Ovary (tissue), 9 donors: ENCODE data around the gene FBP2. TPM values are rescaled to one million over a fixed set of nuclear protein-coding genes. Genes with fewer than 3 reads are reported as not detected.

ENCODE experiments used
- DNase-seq, 5 donors: peaks; one replicate each; pipeline ENCODE4 v3.0.0-alpha.2; 2019 to 2020
- H3K27ac ChIP-seq, 2 donors: fragments of 200-600 bp; one replicate each; pipeline versions ENCODE4 v1.5.1 to v1.8.0; 2019 to 2022
- H3K27me3 ChIP-seq: fragments of 200-600 bp; one replicate; pipeline ENCODE4 v1.8.0; 2022
- H3K36me3 ChIP-seq: fragments of 200-600 bp; sonication (generic); one replicate; pipeline ENCODE4 v1.5.1; 2019
- H3K4me1 ChIP-seq: one replicate; pipeline ENCODE4 v1.8.1; 2013; ENCODE audit warnings: mild to moderate bottlenecking, moderate library complexity; ENCODE audit not compliant: insufficient read depth
- H3K4me3 ChIP-seq: fragments of 200-600 bp; sonication (generic); one replicate; pipeline ENCODE4 v1.5.1; 2017
- H3K9me3 ChIP-seq, 2 donors: fragments of 200-600 bp in 1 of 2; sonication (generic) in 1 of 2; one replicate each; pipeline versions ENCODE4 v1.5.1 to v1.8.1; 2013 to 2019; ENCODE audit warnings: mild to moderate bottlenecking in 1 of 2, moderate library complexity in 1 of 2
- CTCF ChIP-seq, 3 donors: fragments of 450-650 bp in 2 of 3; fragments of 200-600 bp in 1 of 3; IDR thresholded peaks; one replicate each; pipeline versions ENCODE4 v1.5.1 to v1.8.0; 2016 to 2022; ENCODE audit warnings: antibody characterized with exemption in 3 of 3, mild to moderate bottlenecking in 1 of 3
- EP300 ChIP-seq: sonication (generic); formaldehyde crosslinking; IDR thresholded peaks from one replicate; pipeline ENCODE4 v1.6.1; 2017; ENCODE audit warnings: antibody characterized with exemption
- POLR2A ChIP-seq: fragments of 450-650 bp; IDR thresholded peaks from one replicate; pipeline ENCODE4 v1.6.1; 2017; ENCODE audit warnings: antibody characterized with exemption, mild to moderate bottlenecking, moderate library complexity
- WGBS, 3 donors: extraction: QIAGEN DNeasy Blood & Tissue Kit in 1 of 3; methylation state at CpG; one replicate each; pipeline versions ENCODE4 v1.1.5 to v1.1.7; 2013 to 2017; 5-methylcytosine and 5-hydroxymethylcytosine counted together
- intact Hi-C, 4 donors: fragments of 100-400 bp; cut with DNase I; formaldehyde crosslinking; loops; one replicate each; pipeline versions ENCODE4 v1.11.0 to v1.15.1; 2022 to 2023
- polyA plus RNA-seq, 2 donors: library from polyadenylated mRNA; stranded (reverse); fragments of 200-250 nt in 1 of 2; fragments of 350-450 nt in 1 of 2; fragmentation: Illumina TruSeq in 1 of 2; extraction: RNeasy Lipid Tissue Mini Kit (QIAGEN cat#74804) in 1 of 2; gene quantifications; one replicate each; pipeline ENCODE4 v1.2.3, GENCODE V29; 2013 to 2014
- total RNA-seq, 7 donors: library from RNA; depleted of rRNA in 2 of 7; stranded (reverse); fragments of >200 nt in 2 of 7; fragmentation: NEBNext Ultra II Directional in 3 of 7; extraction: Animal tissue kit (Norgen Biotek cat#: 25700) in 3 of 7; gene quantifications; one replicate each; pipeline versions ENCODE4 v1.1.0 to v1.2.4, GENCODE V29; 2016 to 2023
- donor health status: DM: no; HTN: no; CAD: no; lungs with moderate emphysema.
- donor health status: DM: no; HTN: no; CAD: no.
- donor health status: Bipolar disorder and iron deficiency.
- donor health status: DM: yes; HTN: yes; CAD: no.
- donor health status: DM: no; HTN: no; CAD: no.
- donor health status: DM: yes; HTN: yes; CAD: no.

Gene FBP2
- total and polyA plus RNA-seq, 9 donors = not detected

- 66 to 81% (median 73%) methylated on average over 5 of the region's 5 CpGs for whole genome bisulfite sequencing, 3 donors
- H3K4me3 ChIP-seq = no peak overlapping the region
- no peaks in the 10 kb centered on the region for H3K4me1 ChIP-seq
- DNase-seq = no peak
- H3K27me3 ChIP-seq = no peaks in the 10 kb centered on the region
- no peaks in the 10 kb centered on the region for H3K36me3 ChIP-seq
- no peak for TF ChIP-seq CTCF (IDR thresholded peaks at IDR 0.05)
- no peak for TF ChIP-seq POLR2A
- no peak for TF ChIP-seq EP300
- intact Hi-C loops = no loop called here
- H3K9me3 ChIP-seq = no peaks in the 10 kb centered on the region
- no peak overlapping the region for H3K27ac ChIP-seq
Observed at GRCh38 chr9:94630833-94631232, 37.2 kb upstream of the FBP2 start.

DNA sequence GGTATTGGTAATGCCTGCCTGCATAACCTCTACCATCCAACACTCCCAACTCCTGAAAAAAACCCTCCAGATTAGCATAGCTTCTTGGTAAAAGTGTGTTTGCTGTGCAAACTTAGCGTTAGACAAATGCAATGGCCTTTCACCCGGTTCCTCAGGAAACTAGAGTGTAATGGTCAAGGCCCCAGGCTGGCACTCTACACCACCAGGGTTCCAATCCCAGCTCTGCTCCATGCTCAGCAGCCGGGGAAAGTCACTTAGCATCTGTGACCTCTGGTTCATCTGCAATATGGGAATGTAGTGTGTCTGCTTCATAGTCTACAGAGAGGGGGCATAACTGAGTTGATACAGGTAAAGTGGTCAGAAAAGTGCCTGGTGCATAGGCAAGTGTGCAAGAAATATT, 36.7 kb upstream of the FBP2 start:
- Histone ChIP-seq H3K4me3 (no peak overlapping the region), H3K27me3 (no peaks in the 10 kb centered on the region), H3K36me3 (no peaks in the 10 kb centered on the region), H3K9me3 (no peaks in the 10 kb centered on the region), H3K4me1 (no peaks in the 10 kb centered on the region), H3K27ac (no peak overlapping the region)
- TF ChIP-seq POLR2A = no peak
- WGBS, 3 donors = 88 to 93% (median 89%) methylated on average over 3 of the region's 3 CpGs
- no peak for DNase-seq
- intact Hi-C loops = no loop called here

- no peak overlapping the region for H3K27ac ChIP-seq
- H3K9me3 ChIP-seq = no peaks in the 10 kb centered on the region
- TF ChIP-seq CTCF (IDR thresholded peaks at IDR 0.05) = no peak
- no peak for TF ChIP-seq EP300
- no peak for TF ChIP-seq POLR2A
- no peaks in the 10 kb centered on the region for H3K27me3 ChIP-seq
- no peak for DNase-seq
- 87 to 96% (median 90%) methylated on average over 6 of the region's 6 CpGs for WGBS, 3 donors
- no peaks in the 10 kb centered on the region for H3K36me3 ChIP-seq
- H3K4me1 ChIP-seq = no peaks in the 10 kb centered on the region
- intact Hi-C loops = no loop called here
- no peak overlapping the region for H3K4me3 ChIP-seq
Observed at GRCh38 chr9:94627287-94627686, 33.7 kb upstream of the FBP2 start.

DNA sequence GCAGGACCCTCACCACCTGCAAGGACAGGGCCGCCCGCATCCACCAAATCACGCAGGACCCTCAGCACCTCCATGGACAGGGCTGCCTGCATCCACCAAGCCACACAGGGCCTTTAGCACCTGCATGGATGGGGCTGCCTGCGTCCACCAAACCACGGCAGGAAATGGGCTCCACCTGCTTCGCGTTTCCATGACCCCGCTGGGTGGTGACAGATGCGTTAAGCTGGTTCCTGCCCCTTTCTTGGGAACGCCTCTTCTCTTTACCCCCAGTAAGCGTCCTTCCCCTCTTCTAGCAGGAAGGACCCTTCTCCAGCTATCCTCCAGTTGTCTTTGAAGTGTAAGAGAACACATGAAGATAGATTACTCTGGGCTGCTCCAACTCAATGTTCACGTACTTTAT, 32.2 kb upstream of the FBP2 start:
- no peak overlapping the region for H3K27ac ChIP-seq
- WGBS, 3 donors = 72 to 84% (median 79%) methylated on average over 12 of the region's 12 CpGs
- H3K4me1 ChIP-seq = no peaks in the 10 kb centered on the region
- no peak for TF ChIP-seq EP300
- intact Hi-C loops = no loop called here
- DNase-seq = no peak
- H3K9me3 ChIP-seq = no peaks in the 10 kb centered on the region
- H3K36me3 ChIP-seq = no peaks in the 10 kb centered on the region
- no peaks in the 10 kb centered on the region for H3K27me3 ChIP-seq
- no peak overlapping the region for H3K4me3 ChIP-seq

DNA sequence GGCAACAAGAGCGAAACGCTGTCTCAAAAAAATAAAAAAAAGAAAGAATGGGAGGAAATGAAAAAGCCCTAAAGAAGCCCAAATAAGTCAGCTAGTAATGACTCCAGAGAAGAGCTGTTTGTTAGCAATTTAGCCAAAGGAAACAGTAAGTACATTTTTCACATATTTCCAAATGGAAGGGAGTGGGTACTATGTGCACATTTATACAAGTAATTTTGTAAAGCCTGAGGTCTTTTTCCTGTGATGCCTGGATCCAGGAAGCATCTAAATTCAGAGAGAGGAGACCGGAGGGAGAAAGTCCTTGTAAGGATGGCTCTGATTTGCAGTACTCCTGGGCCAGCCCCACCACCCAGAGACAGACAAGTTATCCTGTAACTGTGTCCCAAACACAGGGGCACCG, 31.0 kb upstream of the FBP2 start:
- WGBS, 3 donors = 36 to 55% (median 43%) methylated on average over 4 of the region's 4 CpGs
- no peak overlapping the region for H3K4me3 ChIP-seq

More for the DNA sequence above, 31.0 kb upstream of the FBP2 start:
- Histone ChIP-seq H3K27me3 (no peaks in the 10 kb centered on the region), H3K4me1 (no peaks in the 10 kb centered on the region), H3K36me3 (no peaks in the 10 kb centered on the region), H3K9me3 (no peaks in the 10 kb centered on the region), H3K27ac (no peak overlapping the region)
- TF ChIP-seq POLR2A (no peak), EP300 (no peak), CTCF (IDR thresholded peaks at IDR 0.05) (no peak)
- intact Hi-C loops = no loop called here
- no peak for DNase-seq
